K562 (cell line): Measurements from ENCODE around the gene NUBPL. TPM values are rescaled to one million over a fixed set of nuclear protein-coding genes. Genes with fewer than 3 reads are reported as not detected.

Experiments
- ATAC-seq: fragments of 200-7000 bp; cut with Tn5 transposase; 3 replicates; pipeline ENCODE4 v1.9.1; 2020; ENCODE audit warnings: moderate library complexity
- BruUV-seq: library from RNA; stranded (reverse); fragments of 400-500 nt; replicated peaks from 2 replicates; lab custom pipeline; 2021; lab: Mats Ljungman, UMichigan
- CTCF ChIA-PET: fragments of 300-600 bp; formaldehyde crosslinking; extraction: SDS; loops from one replicate; lab custom pipeline; 2021; ENCODE audit warnings: low intra/inter-chr PET ratio; lab: Yijun Ruan, JAX
- POLR2A ChIA-PET: fragments of 300-600, 350-650 bp; sonication (Branson Sonifier 250); formaldehyde crosslinking; extraction: SDS; loops from one replicate; lab custom pipeline; 2021; ENCODE audit warnings: antibody characterized with exemption, inconsistent platforms; lab: Yijun Ruan, JAX
- DNase-seq, 4 experiments: peaks; one replicate each; pipeline versions ENCODE4 v3.0.0 to v3.0.0-alpha.2; 2011 to 2018; ENCODE audit warnings: low spot score in 3 of 4, mixed read lengths in 3 of 4; ENCODE audit errors: extremely low read depth in 1 of 4
- FAIRE-seq: peaks from 2 replicates; lab custom pipeline; 2011; peaks lifted over from hg19 to GRCh38; lab: Jason Lieb, UNC
- H2AFZ ChIP-seq: 2 replicates; pipeline ENCODE4 v1.6.0; 2011; ENCODE audit warnings: low read depth, low read length, control low read depth, inconsistent platforms
- H3K27ac ChIP-seq: fragments of 200-600 bp; 3 replicates; pipeline ENCODE4 v1.8.0; 2011; ENCODE audit warnings: low read depth, mild to moderate bottlenecking, control low read depth, inconsistent platforms, low read length, moderate library complexity, mixed read lengths; ENCODE audit errors: extremely low read depth
- H3K27me3 ChIP-seq, 2 experiments: fragments of 300-600 bp in 1 of 2; 2 replicates in 1 of 2; 3 replicates in 1 of 2; pipeline versions ENCODE4 v1.6.0 to v1.8.0; 2011; ENCODE audit warnings: inconsistent platforms in 2 of 2, low read length in 2 of 2, mild to moderate bottlenecking in 1 of 2, mixed read lengths in 1 of 2, moderate library complexity in 1 of 2; ENCODE audit not compliant: control insufficient read depth in 2 of 2, insufficient read depth in 2 of 2
- H3K36me3 ChIP-seq: fragments of 300-600 bp; 3 replicates; pipeline ENCODE4 v1.8.0; 2011; ENCODE audit warnings: mild to moderate bottlenecking, low read length, inconsistent platforms; ENCODE audit not compliant: control insufficient read depth, insufficient read depth
- H3K4me1 ChIP-seq, 2 experiments: fragments of 200-600 bp in 1 of 2; replicated peaks in 1 of 2; 2 replicates in 1 of 2; 3 replicates in 1 of 2; pipeline versions ENCODE4 v1.5.1 to v1.8.0; 2011; ENCODE audit warnings: inconsistent platforms in 2 of 2, low read length in 2 of 2, mild to moderate bottlenecking in 1 of 2, mixed read lengths in 1 of 2, moderate library complexity in 1 of 2; ENCODE audit not compliant: control insufficient read depth in 2 of 2, insufficient read depth in 2 of 2
- H3K4me2 ChIP-seq: 2 replicates; pipeline ENCODE4 v1.6.1; 2011; ENCODE audit warnings: low read length, control low read depth, inconsistent platforms, mixed read lengths; ENCODE audit not compliant: insufficient read depth
- H3K4me3 ChIP-seq: fragments of 200-600 bp; sonication (generic), shearing (Covaris generic); 2 replicates; pipeline ENCODE4 v1.5.1; 2016; ENCODE audit warnings: control low read depth, inconsistent platforms
- H3K79me2 ChIP-seq: fragments of 200-600 bp; 3 replicates; pipeline ENCODE4 v1.8.0; 2011; ENCODE audit warnings: low read length, inconsistent platforms; ENCODE audit not compliant: control insufficient read depth, insufficient read depth
- H3K9ac ChIP-seq, 2 experiments: 2 replicates each; pipeline versions ENCODE4 v1.6.0 to v1.6.1; 2011; ENCODE audit warnings: low read depth in 2 of 2, low read length in 2 of 2, control low read depth in 1 of 2, inconsistent platforms in 1 of 2, mild to moderate bottlenecking in 1 of 2, mixed read lengths in 1 of 2; ENCODE audit not compliant: insufficient read depth in 1 of 2
- H3K9me1 ChIP-seq: one replicate; pipeline ENCODE4 v1.6.0; 2011; ENCODE audit warnings: inconsistent platforms, mild to moderate bottlenecking, low read length, moderate library complexity; ENCODE audit not compliant: control insufficient read depth, insufficient read depth
- H3K9me3 ChIP-seq: replicated peaks from 2 replicates; pipeline ENCODE4 v1.5.1; 2011; ENCODE audit warnings: low read depth, low read length, inconsistent platforms; ENCODE audit not compliant: control insufficient read depth, insufficient read depth
- H4K20me1 ChIP-seq: replicated peaks from 2 replicates; pipeline ENCODE4 v1.6.1; 2011; ENCODE audit warnings: low read length, inconsistent platforms, mixed read lengths; ENCODE audit not compliant: control insufficient read depth, insufficient read depth
- GTF2F1 ChIP-seq: IDR thresholded peaks from 2 replicates; pipeline ENCODE4 v1.6.1; 2011; ENCODE audit warnings: low read depth, low read length, improper control_type of control experiment
- SP2 ChIP-seq: IDR thresholded peaks from 2 replicates; pipeline ENCODE4 v1.6.1; 2011; ENCODE audit warnings: mild to moderate bottlenecking, low read depth, low read length, moderate library complexity; ENCODE audit not compliant: poor library complexity, severe bottlenecking; ENCODE audit errors: extremely low read depth
- SREBF2 ChIP-seq: sonication (generic); formaldehyde crosslinking; IDR thresholded peaks from 2 replicates; pipeline ENCODE4 v1.4.0; 2020; ENCODE audit warnings: mild to moderate bottlenecking, missing genetic modification reagents
- ZBTB17 ChIP-seq: fragments of 450-650 bp; formaldehyde crosslinking; IDR thresholded peaks from 2 replicates; pipeline ENCODE4 v1.4.0; 2020; ENCODE audit warnings: mild to moderate bottlenecking
- in situ Hi-C: fragments of 300-500 bp; cut with MboI; formaldehyde crosslinking; loops from 4 replicates; pipeline ENCODE4 v1.15.0; 2018; ENCODE audit warnings: inconsistent platforms, mixed read lengths
- intact Hi-C: fragments of 100-400 bp; cut with micrococcal nuclease; formaldehyde crosslinking; loops from 2 replicates; pipeline ENCODE4 v1.14.2; 2022
- polyA plus RNA-seq, 8 experiments: library from polyadenylated mRNA; depleted of rRNA in 4 of 8; stranded (reverse) in 5 of 8; unstranded in 3 of 8; fragments of >200 nt; fragmentation: Nextera tagmentation in 2 of 8; fragmentation: Illumina TruSeq in 1 of 8; extraction: Ambion mirVana in 2 of 8; extraction: Trizol in 1 of 8; gene quantifications; 2 replicates each; pipeline versions ENCODE4 v1.2.1 to v1.2.3, GENCODE V29; 2011 to 2014; ENCODE audit warnings: inconsistent platforms in 1 of 8, missing spikeins in 1 of 8
- total RNA-seq, 7 experiments: library from RNA; depleted of rRNA in 6 of 7; stranded (reverse); fragments of >200 nt in 6 of 7; fragmentation: Illumina TruSeq in 2 of 7; extraction: Trizol in 2 of 7; gene quantifications; 2 replicates each; pipeline versions ENCODE4 v1.2.1 to v1.2.3, GENCODE V29; 2011 to 2021; ENCODE audit warnings: low replicate concordance in 1 of 7
- TF ChIP-seq, protein P1 (sequence below): fragments of 450-650 bp; IDR thresholded peaks from 2 replicates; pipeline ENCODE4 v1.6.1; 2016; ENCODE audit warnings: antibody characterized with exemption
- TF ChIP-seq, protein P2 (sequence below): sonication (generic); formaldehyde crosslinking; IDR thresholded peaks from 2 replicates; pipeline ENCODE4 v1.8.0; 2022; ENCODE audit warnings: mild to moderate bottlenecking, missing genetic modification reagents, borderline replicate concordance
- TF ChIP-seq, protein P3 (sequence below): IDR thresholded peaks from 2 replicates; pipeline ENCODE4 v1.6.1; 2016; ENCODE audit warnings: missing genetic modification characterization, missing compliant biosample characterization

The NUBPL gene
- total and polyA plus RNA-seq, 9 of the 15 experiments (the other 6 are each of a cell fraction or from before 2014, with no cell fraction given), result 3.2 to 8.7 (median 6.1) TPM

DNA sequence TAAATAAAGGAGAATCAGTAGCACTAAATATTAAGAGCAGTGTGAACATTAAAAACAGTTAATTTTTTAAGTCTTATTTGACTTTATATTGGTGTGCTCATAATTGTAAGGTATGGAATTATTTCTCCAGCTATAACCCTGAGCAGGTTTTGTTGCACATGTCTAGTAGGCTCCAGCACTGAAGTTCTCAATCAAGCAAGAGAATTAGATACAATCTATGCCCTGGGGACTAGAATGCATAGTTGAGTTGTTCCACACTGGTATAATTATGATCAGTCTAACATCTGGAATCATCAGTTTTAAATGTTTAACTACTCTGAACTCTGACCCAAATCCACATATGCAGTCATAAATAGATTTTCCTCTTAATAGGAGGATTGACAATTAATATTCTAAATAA, 258.1 kb downstream of the NUBPL start (continued):
- TF ChIP-seq, protein P1, sequence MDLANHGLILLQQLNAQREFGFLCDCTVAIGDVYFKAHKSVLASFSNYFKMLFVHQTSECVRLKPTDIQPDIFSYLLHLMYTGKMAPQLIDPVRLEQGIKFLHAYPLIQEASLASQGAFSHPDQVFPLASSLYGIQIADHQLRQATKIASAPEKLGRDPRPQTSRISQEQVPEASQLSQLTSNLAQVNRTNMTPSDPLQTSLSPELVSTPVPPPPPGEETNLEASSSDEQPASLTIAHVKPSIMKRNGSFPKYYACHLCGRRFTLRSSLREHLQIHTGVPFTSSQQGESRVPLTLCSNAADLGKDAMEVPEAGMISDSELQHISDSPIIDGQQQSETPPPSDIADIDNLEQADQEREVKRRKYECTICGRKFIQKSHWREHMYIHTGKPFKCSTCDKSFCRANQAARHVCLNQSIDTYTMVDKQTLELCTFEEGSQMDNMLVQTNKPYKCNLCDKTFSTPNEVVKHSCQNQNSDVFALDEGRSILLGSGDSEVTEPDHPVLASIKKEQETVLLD, result no peak
- TF ChIP-seq, protein P2, sequence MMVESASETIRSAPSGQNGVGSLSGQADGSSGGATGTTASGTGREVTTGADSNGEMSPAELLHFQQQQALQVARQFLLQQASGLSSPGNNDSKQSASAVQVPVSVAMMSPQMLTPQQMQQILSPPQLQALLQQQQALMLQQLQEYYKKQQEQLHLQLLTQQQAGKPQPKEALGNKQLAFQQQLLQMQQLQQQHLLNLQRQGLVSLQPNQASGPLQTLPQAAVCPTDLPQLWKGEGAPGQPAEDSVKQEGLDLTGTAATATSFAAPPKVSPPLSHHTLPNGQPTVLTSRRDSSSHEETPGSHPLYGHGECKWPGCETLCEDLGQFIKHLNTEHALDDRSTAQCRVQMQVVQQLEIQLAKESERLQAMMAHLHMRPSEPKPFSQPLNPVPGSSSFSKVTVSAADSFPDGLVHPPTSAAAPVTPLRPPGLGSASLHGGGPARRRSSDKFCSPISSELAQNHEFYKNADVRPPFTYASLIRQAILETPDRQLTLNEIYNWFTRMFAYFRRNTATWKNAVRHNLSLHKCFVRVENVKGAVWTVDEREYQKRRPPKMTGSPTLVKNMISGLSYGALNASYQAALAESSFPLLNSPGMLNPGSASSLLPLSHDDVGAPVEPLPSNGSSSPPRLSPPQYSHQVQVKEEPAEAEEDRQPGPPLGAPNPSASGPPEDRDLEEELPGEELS (CRISPR knock-in tag), result no peak
- TF ChIP-seq SREBF2 (CRISPR knock-in tag) (no peak), SP2 (no peak), ZBTB17 (no peak)

DNA sequence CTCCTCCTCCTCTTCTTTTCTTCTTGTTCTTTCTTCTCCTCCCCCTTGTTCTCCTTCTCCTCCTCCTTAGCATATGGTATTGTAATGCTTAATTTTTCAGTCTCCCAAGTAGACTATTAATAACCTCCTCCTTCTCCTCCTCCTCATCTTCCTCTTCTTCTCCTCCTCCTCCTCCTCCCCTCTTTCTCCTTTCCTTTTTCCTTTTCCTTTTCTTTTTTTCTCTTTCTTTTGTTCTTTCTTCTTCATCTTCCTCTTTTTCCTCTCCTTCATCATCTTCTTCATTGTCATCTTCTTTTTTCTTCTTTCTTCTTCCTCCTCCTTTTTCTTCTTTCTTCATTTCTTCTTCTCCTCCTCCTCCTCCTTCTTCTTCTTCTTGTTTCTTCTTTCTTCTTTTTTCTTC, 264.3 kb downstream of the NUBPL start:
- Histone ChIP-seq H3K4me3 (no peak overlapping the region), H2AFZ (no peak overlapping the region), H4K20me1 (no peaks in the 10 kb centered on the region), H3K36me3 (no peaks in the 10 kb centered on the region), H3K27ac (no peak overlapping the region), H3K4me2 (no peak overlapping the region), H3K27me3 (no peaks in the 10 kb centered on the region), H3K79me2 (no peaks in the 10 kb centered on the region), H3K4me1 (no peaks in the 10 kb centered on the region; a peak in 1 of 5 replicates), H3K9ac (no peak overlapping the region), H3K9me3 (no peaks in the 10 kb centered on the region), H3K9me1 (no peaks in the 10 kb centered on the region)
- TF ChIP-seq, protein P3, sequence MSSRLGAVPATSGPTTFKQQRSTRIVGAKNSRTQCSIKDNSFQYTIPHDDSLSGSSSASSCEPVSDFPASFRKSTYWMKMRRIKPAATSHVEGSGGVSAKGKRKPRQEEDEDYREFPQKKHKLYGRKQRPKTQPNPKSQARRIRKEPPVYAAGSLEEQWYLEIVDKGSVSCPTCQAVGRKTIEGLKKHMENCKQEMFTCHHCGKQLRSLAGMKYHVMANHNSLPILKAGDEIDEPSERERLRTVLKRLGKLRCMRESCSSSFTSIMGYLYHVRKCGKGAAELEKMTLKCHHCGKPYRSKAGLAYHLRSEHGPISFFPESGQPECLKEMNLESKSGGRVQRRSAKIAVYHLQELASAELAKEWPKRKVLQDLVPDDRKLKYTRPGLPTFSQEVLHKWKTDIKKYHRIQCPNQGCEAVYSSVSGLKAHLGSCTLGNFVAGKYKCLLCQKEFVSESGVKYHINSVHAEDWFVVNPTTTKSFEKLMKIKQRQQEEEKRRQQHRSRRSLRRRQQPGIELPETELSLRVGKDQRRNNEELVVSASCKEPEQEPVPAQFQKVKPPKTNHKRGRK, result peak; percentile 55
- TF ChIP-seq GTF2F1, result no peak
- no peak for DNase-seq
- in situ Hi-C loops (no loop called here), intact Hi-C loops (no loop called here)
- POLR2A ChIA-PET, result no interaction called here
- ATAC-seq, result no peak
- no TSS peak for BruUV-seq
- FAIRE-seq, result no peak
- CTCF ChIA-PET, result interaction anchor here (0.7 kb wide), 1 partner anchor 1511 kb away, joined by 3 read pairs; no protein-coding TSS in a partner anchor
